ENCODE data around the gene KIF5A.

- TF ChIP-seq CTCF (IDR thresholded peaks at IDR 0.05) (no peak), EZH2 (IDR thresholded peaks at IDR 0.05; ENCODE audit: borderline replicate concordance, insufficient read depth, low read depth, low read length, poor library complexity, severe bottlenecking) (no peak)
These were observed 33.8 kb upstream of the KIF5A start for GRCh38 chr12:57515934-57516541.
